Karpas-422 (cell line): ENCODE results near the gene TAOK3. TPM values are rescaled to one million over a fixed set of nuclear protein-coding genes. Genes with fewer than 3 reads are reported as not detected.

Experiments
- total RNA-seq: library from RNA; depleted of rRNA; stranded (reverse); fragments of >200 nt; shearing (Covaris generic); gene quantifications from 2 replicates; pipeline ENCODE4 v1.2.3, GENCODE V29; 2014; ENCODE audit warnings: low replicate concordance; rRNA removed

Gene TAOK3
- total RNA-seq, 1 experiment from 2014 or later: 86.7 TPM

Other genes with a start within 250 kb of the TAOK3 start
- gene PEBP1, start 236.8 kb downstream of the TAOK3 start, total RNA-seq: 138 and 168 TPM in 2 replicates
- 41.5 and 55.0 TPM in 2 replicates for gene SUDS3, start 3.6 kb upstream of the TAOK3 start, total RNA-seq